ENCODE data around the gene AGBL2.
A peak's percentile ranks its signal among the peaks of the same experiment; 100 is the strongest.

Gene AGBL2

GRCh38 chr11:47720651-47721050 is 5.5 kb upstream of the AGBL2 start:
- Histone ChIP-seq H3K36me3 (ENCODE audit: control insufficient read depth, low read length) (peaks cover 88% of the 10 kb centered on the region), H3K27me3 (ENCODE audit: control insufficient read depth, low read length) (no peaks in the 10 kb centered on the region), H3K4me3 (ENCODE audit: low read length) (no peak overlapping the region), H3K4me2 (ENCODE audit: low read length) (no peak overlapping the region), H3F3A (ENCODE audit: control insufficient read depth, insufficient read depth) (peaks cover 51% of the 10 kb centered on the region), H4K20me1 (ENCODE audit: control insufficient read depth, insufficient read depth, low read depth, low read length) (no peaks in the 10 kb centered on the region), H3K9me3 (ENCODE audit: control insufficient read depth, insufficient read depth, low read length) (no peaks in the 10 kb centered on the region), H3K9me2 (replicated peaks; ENCODE audit: control insufficient read depth, low read length) (no peaks in the 10 kb centered on the region), H3K4me1 (ENCODE audit: control insufficient read depth, low read length) (peaks cover under 1% of the 10 kb centered on the region), H3K27ac (ENCODE audit: low read depth, low read length) (no peak overlapping the region), H3K79me2 (ENCODE audit: control insufficient read depth, low read length) (no peaks in the 10 kb centered on the region)
- TF ChIP-seq CTCF (IDR thresholded peaks at IDR 0.05; ENCODE audit: low read depth, low read length, poor library complexity, severe bottlenecking) (no peak), EZH2phosphoT487 (IDR thresholded peaks at IDR 0.05; ENCODE audit: borderline replicate concordance, low read length) (no peak)

DNA sequence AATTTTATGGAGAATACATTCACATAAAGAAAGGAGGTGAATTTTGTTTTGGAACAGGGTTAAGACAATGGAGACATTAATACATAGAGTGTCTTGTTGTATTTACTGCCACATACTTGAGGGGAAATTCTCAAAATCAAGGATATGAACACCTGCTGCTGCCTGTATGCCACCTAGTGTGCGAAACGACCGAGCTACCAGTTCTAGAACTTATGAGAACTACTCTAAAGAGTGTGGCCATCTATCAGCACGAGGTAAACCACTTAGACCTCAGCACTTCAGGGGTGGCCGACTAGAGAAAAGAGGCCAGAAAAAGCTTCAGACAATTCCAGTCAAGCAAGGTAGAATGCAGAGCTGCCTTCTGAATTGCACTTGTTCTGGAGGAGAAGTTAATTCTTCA is 1.5 kb upstream of the AGBL2 start:
- TF ChIP-seq EZH2phosphoT487 (IDR thresholded peaks at IDR 0.05; ENCODE audit: borderline replicate concordance, low read length): no peak
- TF ChIP-seq CTCF (IDR thresholded peaks at IDR 0.05; ENCODE audit: low read depth, low read length, poor library complexity, severe bottlenecking): peak; percentile 17
- no peaks in the 10 kb centered on the region for H3K79me2 ChIP-seq (ENCODE audit: control insufficient read depth, low read length)
- H3K36me3 ChIP-seq (ENCODE audit: control insufficient read depth, low read length): peaks cover 56% of the 10 kb centered on the region
- H3K4me2 ChIP-seq (ENCODE audit: low read length): no peak overlapping the region
- no peaks in the 10 kb centered on the region for H3K27me3 ChIP-seq (ENCODE audit: control insufficient read depth, low read length)
- peaks cover 15% of the 10 kb centered on the region for H3K4me1 ChIP-seq (ENCODE audit: control insufficient read depth, low read length)
- 0 out of 2 replicates have a peak overlapping the region, but pooled peaks have one; percentile 2 for H3K27ac ChIP-seq (ENCODE audit: low read depth, low read length)
- peaks cover 48% of the 10 kb centered on the region for H3F3A ChIP-seq (ENCODE audit: control insufficient read depth, insufficient read depth)
- no peaks in the 10 kb centered on the region for H3K9me3 ChIP-seq (ENCODE audit: control insufficient read depth, insufficient read depth, low read length)
- no peak overlapping the region for H3K4me3 ChIP-seq (ENCODE audit: low read length)
- H3K9me2 ChIP-seq (replicated peaks; ENCODE audit: control insufficient read depth, low read length): no peaks in the 10 kb centered on the region
- no peaks in the 10 kb centered on the region for H4K20me1 ChIP-seq (ENCODE audit: control insufficient read depth, insufficient read depth, low read depth, low read length)

- Histone ChIP-seq H3K27ac (ENCODE audit: low read depth, low read length) (0 out of 2 replicates have a peak overlapping the region, but pooled peaks have one; percentile 13), H3K36me3 (ENCODE audit: control insufficient read depth, low read length) (peaks cover 39% of the 10 kb centered on the region), H3F3A (ENCODE audit: control insufficient read depth, insufficient read depth) (peaks cover 41% of the 10 kb centered on the region), H3K79me2 (ENCODE audit: control insufficient read depth, low read length) (no peaks in the 10 kb centered on the region), H3K9me2 (replicated peaks; ENCODE audit: control insufficient read depth, low read length) (no peaks in the 10 kb centered on the region), H3K4me3 (ENCODE audit: low read length) (peak overlapping the region; percentile 84), H3K4me2 (ENCODE audit: low read length) (peak overlapping the region; percentile 92), H3K4me1 (ENCODE audit: control insufficient read depth, low read length) (peaks cover 15% of the 10 kb centered on the region), H3K9me3 (ENCODE audit: control insufficient read depth, insufficient read depth, low read length) (no peaks in the 10 kb centered on the region), H4K20me1 (ENCODE audit: control insufficient read depth, insufficient read depth, low read depth, low read length) (no peaks in the 10 kb centered on the region), H3K27me3 (ENCODE audit: control insufficient read depth, low read length) (no peaks in the 10 kb centered on the region)
- no peak for TF ChIP-seq CTCF (IDR thresholded peaks at IDR 0.05; ENCODE audit: low read depth, low read length, poor library complexity, severe bottlenecking)
- no peak for TF ChIP-seq EZH2phosphoT487 (IDR thresholded peaks at IDR 0.05; ENCODE audit: borderline replicate concordance, low read length)
These were observed 551 bp downstream of the AGBL2 start for GRCh38 chr11:47714554-47715081.
